PFSK-1 (cell line): ENCODE measurements around the gene ERGIC3.

Experiments used
- FOXP2 ChIP-seq: optimal IDR thresholded peaks from 2 replicates; pipeline ENCODE3; 2011; ENCODE audit warnings: borderline replicate concordance, control low read depth, inconsistent platforms; ENCODE audit not compliant: insufficient read depth; ENCODE audit errors: extremely low read length, extremely low read depth
- POLR2AphosphoS5 ChIP-seq: IDR thresholded peaks from 2 replicates; pipeline ENCODE4 v1.6.1; 2012; ENCODE audit warnings: low read depth, mild to moderate bottlenecking, control low read depth, low read length, moderate library complexity
- REST ChIP-seq, 2 experiments: IDR thresholded peaks; 2 replicates each; pipeline versions ENCODE4 v1.6.1 to v1.8.0; 2011 to 2012; ENCODE audit warnings: low read depth in 2 of 2, low read length in 2 of 2, control low read depth in 1 of 2, inconsistent platforms in 1 of 2, mild to moderate bottlenecking in 1 of 2, moderate library complexity in 1 of 2; ENCODE audit not compliant: insufficient read depth in 1 of 2
- SIN3A ChIP-seq: IDR thresholded peaks from 2 replicates; pipeline ENCODE4 v1.6.1; 2012; ENCODE audit warnings: mild to moderate bottlenecking, low read length, moderate library complexity, borderline replicate concordance; ENCODE audit not compliant: insufficient read depth
- TAF1 ChIP-seq: IDR thresholded peaks from 2 replicates; pipeline ENCODE4 v1.6.1; 2012; ENCODE audit warnings: low read length, control low read depth, borderline replicate concordance; ENCODE audit not compliant: insufficient read depth

The ERGIC3 gene

GRCh38 chr20:35568645-35569044 lies 26.8 kb downstream of the ERGIC3 start:
- TF ChIP-seq REST (IDR thresholded peaks at IDR 0.05; ENCODE audit: insufficient read depth in 1 of 2, low read depth in 2 of 2, low read length in 2 of 2), result no peak
- TF ChIP-seq TAF1, result no peak
- no peak for TF ChIP-seq POLR2AphosphoS5
- no peak for TF ChIP-seq FOXP2
- no peak for TF ChIP-seq SIN3A

DNA sequence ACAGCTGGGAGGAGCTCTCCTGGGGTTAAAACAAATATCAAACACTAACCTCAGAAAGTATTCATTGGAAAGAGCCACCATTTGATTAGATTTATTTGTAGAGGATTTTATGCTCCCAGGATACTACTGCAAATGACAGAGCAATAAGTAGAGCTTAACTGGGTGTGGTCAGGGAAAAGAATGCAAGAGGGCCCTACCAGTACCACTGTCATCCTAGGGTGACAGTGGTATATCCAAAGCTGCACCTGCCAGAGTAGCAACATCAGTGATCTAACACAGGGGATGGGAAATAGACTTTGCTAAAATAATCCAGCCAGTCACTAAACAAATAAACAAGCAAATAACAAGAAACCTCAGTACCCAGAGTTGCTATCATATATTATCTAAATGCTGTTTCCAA lies 29.7 kb downstream of the ERGIC3 start:
- TF ChIP-seq SIN3A (no peak), TAF1 (no peak), REST (IDR thresholded peaks at IDR 0.05; ENCODE audit: insufficient read depth in 1 of 2, low read depth in 2 of 2, low read length in 2 of 2) (no peak), FOXP2 (no peak), POLR2AphosphoS5 (no peak)

GRCh38 chr20:35572838-35573237 lies 31.0 kb downstream of the ERGIC3 start:
- TF ChIP-seq FOXP2 (no peak), REST (IDR thresholded peaks at IDR 0.05; ENCODE audit: insufficient read depth in 1 of 2, low read depth in 2 of 2, low read length in 2 of 2) (no peak), SIN3A (no peak), POLR2AphosphoS5 (no peak)

GRCh38 chr20:35575958-35576357 lies 34.1 kb downstream of the ERGIC3 start:
- TF ChIP-seq TAF1 (no peak), POLR2AphosphoS5 (no peak), REST (IDR thresholded peaks at IDR 0.05; ENCODE audit: insufficient read depth in 1 of 2, low read depth in 2 of 2, low read length in 2 of 2) (no peak), SIN3A (no peak), FOXP2 (no peak)

GRCh38 chr20:35576816-35577215 lies 34.9 kb downstream of the ERGIC3 start:
- TF ChIP-seq REST (IDR thresholded peaks at IDR 0.05; ENCODE audit: insufficient read depth in 1 of 2, low read depth in 2 of 2, low read length in 2 of 2), result no peak
- no peak for TF ChIP-seq SIN3A
- TF ChIP-seq FOXP2, result no peak
- no peak for TF ChIP-seq TAF1
- no peak for TF ChIP-seq POLR2AphosphoS5
